Epithelial cell of prostate (primary cell): Measurements from ENCODE around the gene THPO.
A peak's percentile ranks its signal among the peaks of the same experiment; 100 is the strongest.

Experiments used
- DNase-seq: peaks from one replicate; pipeline ENCODE4 v3.0.0-alpha.2; 2011; ENCODE audit warnings: low read depth, low spot score
- H3K27ac ChIP-seq: fragments of 450-650 bp; 2 replicates; pipeline ENCODE4 v1.5.1; 2017; ENCODE audit warnings: mild to moderate bottlenecking

Gene THPO

DNA sequence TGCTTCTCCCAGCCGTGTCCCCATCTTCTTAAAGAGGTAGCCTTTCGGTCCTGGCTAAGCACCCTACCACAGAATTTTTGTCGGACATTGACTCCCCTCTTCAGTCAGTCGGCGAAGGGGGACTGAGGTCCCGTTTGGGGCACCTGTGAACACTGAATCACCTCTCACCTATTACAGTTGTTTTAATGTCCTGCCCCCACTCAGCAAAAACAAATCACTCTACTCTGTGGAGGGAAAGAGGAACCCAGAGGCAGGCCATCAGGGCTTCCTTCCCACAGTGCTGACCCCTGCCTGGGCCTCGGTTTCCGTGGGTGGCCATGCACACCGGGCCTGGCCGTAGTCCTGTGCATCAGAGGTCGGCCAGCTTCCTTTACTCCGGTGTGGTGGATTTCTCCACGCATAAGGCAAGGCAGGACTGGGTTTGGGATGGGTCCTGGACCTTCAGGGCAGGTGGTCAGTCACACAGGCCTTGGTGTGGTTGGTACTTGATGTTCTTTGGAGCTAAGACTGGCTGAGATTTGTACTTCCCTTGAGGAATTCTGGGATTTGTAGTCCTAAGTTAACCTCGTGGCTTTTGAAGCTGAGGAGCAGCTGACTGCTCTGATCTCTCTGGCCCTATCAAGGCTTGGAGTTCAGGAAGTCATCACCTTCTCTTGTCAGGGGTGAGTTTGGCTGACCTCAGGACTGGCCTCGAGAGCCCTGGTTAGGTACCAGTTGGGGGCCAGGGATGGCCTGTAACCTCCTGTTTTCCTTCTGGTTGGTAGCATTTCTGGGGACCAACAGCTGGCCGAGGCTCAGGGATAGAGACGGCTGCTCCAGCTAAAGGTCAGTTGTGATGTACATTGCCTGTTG is 41.2 kb downstream of the THPO start:
- DNase-seq, result no peak
- H3K27ac ChIP-seq, result peak overlapping the region; percentile 97

DNA sequence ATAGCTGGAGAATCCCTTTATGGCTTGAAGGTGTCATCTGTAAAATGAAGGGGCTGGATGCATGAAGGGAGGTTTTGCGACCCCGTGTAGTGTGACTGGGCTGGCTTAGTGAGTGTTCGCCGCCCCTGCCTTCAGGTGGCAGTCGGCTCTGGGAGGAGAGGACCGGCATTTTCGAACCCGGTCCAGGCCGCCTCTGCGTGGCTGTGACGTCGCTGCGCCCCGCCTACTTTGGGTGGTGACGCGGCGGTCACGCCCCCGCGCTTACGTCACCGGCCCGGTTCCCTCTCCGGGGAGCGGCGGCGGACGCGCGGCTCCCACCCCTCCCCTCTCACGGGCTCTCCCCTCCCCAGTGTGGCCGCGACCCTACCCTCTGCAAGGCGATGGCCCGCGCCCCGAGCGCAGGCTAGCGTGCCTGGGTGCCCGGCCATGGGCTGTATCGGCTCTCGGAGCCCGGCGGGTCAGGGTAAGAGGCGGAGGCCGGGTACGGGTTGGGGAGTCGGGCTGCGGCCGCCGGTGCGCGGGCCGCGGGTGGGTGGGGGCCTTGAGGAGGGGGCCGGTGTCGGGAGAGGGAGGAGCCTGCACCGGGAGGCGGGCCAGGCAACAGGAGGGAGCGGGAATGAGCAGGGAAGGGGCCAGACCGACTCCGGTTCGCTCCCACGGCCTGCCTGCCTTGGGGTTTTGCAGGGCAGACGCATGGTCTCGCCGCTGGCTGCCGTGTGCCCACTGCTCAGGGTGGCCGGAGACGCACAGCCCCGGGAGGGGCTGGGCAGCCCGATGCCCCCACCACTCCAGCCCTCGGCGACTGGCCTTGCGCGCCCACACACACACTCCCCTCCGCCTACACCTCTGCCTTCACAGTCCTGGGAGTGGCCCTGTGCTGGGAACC is 42.1 kb downstream of the THPO start:
- DNase-seq, result no peak
- peak overlapping the region; percentile 97 for H3K27ac ChIP-seq

DNA sequence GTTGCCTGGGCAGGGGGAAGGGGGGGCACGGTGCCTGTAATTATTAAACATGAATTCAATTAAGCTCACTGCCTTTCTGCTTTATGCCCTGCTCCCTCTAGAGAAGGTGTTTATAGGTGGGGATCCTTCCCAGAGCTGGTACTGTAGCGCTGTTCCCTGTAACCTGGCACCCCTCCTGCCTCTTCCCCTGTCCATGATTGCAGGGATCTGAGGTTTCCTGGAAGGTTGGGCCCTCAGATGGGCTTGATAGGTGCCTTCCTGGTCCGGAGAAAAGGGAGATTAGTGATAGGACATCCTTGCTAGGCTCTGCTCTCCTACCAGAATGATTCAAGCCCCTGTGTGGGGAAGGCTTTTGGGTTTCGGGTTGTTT is 42.7 kb downstream of the THPO start:
- peak overlapping the region; percentile 97 for H3K27ac ChIP-seq
- DNase-seq, result no peak

DNA sequence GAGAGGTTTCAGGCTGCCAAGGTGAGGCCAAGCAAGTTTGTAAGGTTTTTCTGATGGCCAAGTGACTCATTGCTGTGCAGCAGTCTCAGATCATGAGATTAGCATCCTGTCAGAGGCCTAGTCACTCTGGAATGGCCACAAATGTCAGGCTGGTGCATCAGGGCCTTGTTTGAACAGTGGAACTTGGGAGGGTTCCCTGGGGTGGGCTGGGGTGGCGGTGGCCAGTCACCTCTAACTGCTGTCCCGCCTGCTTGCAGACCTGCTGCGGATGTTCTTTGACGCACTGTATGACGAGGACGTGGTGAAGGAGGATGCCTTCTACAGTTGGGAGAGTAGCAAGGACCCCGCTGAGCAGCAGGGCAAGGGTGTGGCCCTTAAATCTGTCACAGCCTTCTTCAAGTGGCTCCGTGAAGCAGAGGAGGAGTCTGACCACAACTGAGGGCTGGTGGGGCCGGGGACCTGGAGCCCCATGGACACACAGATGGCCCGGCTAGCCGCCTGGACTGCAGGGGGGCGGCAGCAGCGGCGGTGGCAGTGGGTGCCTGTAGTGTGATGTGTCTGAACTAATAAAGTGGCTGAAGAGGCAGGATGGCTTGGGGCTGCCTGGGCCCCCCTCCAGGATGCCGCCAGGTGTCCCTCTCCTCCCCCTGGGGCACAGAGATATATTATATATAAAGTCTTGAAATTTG is 43.4 kb downstream of the THPO start:
- DNase-seq, result peak; percentile 72
- peak overlapping the region; percentile 97 for H3K27ac ChIP-seq

DNA sequence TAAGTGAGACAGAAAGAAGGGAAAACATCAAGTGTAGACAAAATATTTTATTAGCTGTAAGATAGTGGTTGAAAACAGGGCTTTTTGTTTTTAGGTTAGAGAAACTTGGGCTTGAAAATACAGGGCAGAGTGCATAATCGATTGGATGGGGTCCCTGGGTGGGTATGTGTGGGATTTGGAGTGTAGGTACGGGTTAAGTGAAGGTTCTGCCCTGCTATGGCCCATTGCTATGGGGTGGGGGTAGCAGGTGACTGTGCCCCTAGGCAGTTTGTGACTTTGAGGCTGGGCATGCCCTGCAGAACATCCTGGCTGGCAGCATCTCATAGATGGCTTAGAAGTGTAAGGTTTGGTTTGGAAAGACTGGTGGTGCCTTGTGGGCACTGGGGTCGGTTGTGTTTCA is 44.3 kb downstream of the THPO start:
- peak overlapping the region; percentile 97 for H3K27ac ChIP-seq

GRCh38 chr3:184333190-184333589 is 44.8 kb downstream of the THPO start:
- no peak for DNase-seq
- H3K27ac ChIP-seq, result peak overlapping the region; percentile 97

More for the DNA sequence above, 44.3 kb downstream of the THPO start:
- no peak for DNase-seq

DNA sequence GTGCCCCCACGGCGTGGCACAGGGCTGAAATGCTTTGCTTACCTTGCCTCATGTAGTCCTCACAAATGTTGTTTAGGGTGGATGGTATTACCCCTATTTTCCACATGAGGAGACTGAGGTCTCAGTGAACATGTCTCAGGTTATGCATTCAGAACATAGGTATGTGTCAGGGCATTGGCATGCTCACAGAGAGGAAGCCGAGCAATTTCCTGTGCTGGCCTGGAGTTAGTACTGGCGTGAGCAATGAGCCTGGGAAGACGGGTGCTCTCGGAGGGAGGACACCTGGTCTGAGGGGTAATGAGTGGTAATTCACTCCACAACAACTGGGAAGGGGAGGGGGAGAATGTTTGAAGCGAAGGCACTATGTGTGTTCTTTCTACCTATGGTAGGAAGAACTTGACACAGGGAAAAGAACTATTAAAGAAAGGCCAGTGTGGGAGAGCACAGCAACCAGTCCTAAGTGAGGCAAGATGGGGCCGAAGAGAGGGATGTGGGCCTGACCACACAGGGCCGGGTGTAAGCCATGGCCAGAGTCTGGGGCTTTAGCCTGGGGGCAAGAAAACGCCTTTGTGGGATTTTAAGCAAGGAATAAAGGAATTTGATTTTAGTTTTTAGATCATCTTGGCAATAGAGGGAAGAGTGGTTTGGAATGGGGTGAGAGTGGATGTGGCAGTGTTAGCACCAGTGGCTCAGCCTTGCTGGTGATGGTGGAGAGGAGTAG is 45.5 kb downstream of the THPO start:
- H3K27ac ChIP-seq, result peak overlapping the region; percentile 97

DNA sequence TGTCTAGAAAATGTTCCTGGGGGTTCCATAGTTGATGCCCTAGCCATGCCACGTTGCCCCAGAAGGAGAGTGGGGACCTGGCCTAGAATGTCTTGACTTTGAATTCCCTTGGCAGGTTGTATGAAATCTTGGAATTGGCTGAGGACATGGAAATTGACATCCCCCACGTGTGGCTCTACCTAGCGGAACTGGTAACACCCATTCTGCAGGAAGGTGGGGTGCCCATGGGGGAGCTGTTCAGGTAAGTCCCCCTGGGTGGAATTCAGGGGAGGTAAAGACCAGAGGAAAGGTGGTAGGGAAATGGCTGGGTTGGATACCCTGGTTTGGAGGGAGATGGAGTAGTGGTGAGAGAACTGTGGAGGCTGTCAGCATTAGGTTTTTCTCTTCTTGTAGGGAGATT is 49.5 kb downstream of the THPO start:
- DNase-seq, result no peak

More for the DNA sequence above, 45.5 kb downstream of the THPO start:
- peak; percentile 80 for DNase-seq

GRCh38 chr3:184327171-184327570 is 50.8 kb downstream of the THPO start:
- no peak for DNase-seq
- H3K27ac ChIP-seq, result no peak overlapping the region

More for the DNA sequence above, 49.5 kb downstream of the THPO start:
- peak overlapping the region; percentile 97 for H3K27ac ChIP-seq

DNA sequence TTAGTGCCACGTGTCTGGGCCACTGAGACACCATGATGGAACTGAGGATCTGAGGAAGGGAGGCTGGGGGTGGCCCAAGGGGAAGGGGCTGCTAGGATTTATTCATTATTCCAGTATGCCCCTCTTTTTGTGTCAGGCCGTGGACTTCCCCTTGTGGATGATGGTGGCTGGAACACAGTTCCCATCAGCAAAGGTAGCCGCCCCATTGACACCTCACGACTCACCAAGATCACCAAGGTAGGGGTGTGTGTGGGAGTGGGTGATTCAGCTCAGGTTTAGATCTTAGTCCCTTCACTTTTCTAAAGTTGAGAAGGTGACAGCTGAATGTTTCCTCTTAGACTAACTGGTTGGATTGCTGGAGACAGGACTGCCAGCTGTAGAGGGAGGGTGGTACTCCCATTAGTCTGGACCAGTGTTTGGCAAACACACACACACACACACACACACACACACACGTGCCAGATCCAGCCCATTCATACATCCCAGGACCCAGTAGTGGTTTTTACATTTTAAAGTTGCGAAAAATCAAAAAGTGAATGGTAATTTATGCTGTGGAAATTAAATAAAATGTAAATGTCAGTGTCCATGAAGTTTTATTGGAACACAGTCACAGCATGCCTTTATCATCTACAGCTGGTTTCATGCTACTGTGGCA is 52.2 kb downstream of the THPO start:
- peak overlapping the region; percentile 21 for H3K27ac ChIP-seq
- DNase-seq, result no peak

DNA sequence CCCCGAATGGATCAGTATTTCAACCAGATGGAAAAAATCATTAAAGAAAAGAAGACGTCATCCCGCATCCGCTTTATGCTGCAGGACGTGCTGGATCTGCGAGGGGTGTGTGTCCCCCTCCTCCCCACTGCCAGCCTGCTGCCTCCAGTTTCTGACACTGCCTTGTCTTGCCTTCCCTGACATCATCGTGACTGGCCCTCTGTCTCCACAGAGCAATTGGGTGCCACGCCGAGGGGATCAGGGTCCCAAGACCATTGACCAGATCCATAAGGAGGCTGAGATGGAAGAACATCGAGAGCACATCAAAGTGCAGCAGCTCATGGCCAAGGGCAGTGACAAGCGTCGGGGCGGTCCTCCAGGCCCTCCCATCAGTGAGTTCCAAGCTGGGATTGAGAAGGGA is 52.7 kb downstream of the THPO start:
- peak overlapping the region; percentile 21 for H3K27ac ChIP-seq
- DNase-seq, result no peak

DNA sequence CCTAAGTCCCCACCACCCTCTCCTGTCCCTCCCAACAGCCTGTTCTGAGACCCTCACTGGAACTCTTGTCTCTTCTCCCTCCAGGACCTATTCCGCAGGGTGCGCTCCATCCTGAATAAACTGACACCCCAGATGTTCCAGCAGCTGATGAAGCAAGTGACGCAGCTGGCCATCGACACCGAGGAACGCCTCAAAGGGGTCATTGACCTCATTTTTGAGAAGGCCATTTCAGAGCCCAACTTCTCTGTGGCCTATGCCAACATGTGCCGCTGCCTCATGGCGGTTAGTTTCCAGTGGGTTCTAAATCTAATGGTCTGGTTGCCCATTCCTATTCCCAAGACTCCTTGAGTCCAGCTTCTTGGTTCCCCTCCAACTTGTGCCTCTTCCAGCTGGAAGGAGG is 54.3 kb downstream of the THPO start:
- DNase-seq, result no peak
- no peak overlapping the region for H3K27ac ChIP-seq

- H3K27ac ChIP-seq, result peak overlapping the region; percentile 6
- no peak for DNase-seq
Measured at GRCh38 chr3:184322731-184323487, 55.1 kb downstream of the THPO start.
